ENCODE measurements around the gene CLCNKA. TPM values are rescaled to one million over a fixed set of nuclear protein-coding genes. Genes with fewer than 3 reads are reported as not detected.

The CLCNKA gene
- total and polyA plus RNA-seq, 8 donors = 0.12 to 1.4 (median 0.84) TPM

DNA sequence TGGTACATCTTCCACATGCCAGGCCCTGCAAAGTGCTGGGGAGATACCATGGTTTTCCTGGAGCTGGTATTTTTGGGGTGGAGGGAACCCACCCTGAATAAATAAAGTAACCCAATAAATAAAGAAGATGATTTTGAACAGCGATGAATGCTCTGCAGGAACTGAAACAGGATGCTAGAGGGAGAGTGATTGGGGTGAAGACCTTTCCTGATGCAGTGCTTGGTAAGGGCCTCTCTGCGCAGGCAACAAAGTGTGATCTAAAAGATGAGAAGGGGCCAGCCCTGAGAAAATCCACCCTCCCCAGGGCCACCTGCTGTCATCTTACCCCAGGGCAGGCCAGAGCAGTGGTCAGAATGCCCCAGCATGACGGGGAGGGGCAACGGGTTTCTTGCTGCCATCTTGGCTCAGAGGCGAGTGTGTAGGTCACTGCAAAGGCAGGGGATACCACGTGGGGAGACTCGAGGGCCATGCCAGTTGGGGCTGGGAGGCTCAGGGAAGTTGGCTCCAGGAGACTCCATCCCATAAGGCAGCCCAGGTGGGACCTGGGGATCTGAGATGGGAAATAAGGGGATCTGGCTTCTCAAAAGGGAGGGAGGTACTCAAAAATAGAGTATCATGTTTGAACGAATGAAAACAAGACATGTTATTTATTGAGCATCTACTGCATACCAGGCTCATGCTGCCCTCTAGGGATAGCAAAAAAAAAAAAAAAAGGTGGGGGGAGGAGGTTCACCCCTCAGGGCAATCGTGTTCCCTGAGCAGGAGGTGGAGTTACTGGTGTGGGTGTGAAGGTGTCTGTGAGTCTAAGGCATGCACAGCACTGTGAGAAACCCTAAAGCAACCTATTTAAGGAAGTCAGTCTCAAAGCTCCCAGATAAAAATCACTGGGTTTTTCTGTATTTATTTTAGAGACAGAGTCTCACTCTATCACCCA, 15.0 kb upstream of the CLCNKA start:
- ATAC-seq = no peak
- DNase-seq = no peak
- intact Hi-C loops (cut with DNase I) = no loop called here

DNA sequence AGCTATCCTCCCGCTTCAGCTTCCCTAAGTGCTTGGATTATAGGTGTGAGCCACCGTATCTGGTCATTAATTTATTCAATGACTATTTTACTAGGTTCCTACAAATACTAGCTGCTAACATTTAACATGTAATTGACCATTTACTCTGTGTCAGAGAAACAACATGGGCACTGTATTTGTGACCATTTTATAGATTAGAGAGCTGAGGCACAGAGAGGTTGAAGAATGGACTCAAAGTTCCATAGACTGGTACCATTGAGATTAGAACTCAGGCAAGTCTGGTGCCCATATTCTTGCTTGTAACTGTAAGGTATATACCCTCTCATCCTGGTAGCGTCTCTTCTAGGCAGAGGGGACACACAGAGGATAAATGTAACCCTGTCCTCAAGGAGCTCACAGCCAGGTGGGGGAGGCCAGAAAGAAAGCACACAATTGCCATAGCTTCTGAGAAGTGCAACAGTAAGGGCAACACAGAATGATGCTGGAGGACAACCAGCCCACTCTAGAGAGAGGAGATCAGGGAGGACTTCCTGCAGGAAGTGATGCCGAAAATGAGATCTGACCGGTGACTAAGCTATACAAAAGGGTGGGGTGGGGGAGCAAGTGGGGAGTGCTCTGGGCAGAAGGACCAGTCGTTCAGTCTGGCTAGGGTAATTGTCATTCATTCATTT, 14.0 kb upstream of the CLCNKA start:
- Histone ChIP-seq H3K36me3 (no peaks in the 10 kb centered on the region), H3K27ac (no peak overlapping the region), H3K4me1 (peaks cover 4 to 8% of the 10 kb centered on the region in 2 donors), H3K27me3 (peaks cover 0 to 4% of the 10 kb centered on the region in 2 donors), H3K9me3 (no peaks in the 10 kb centered on the region), H3K4me3 (no peak overlapping the region)
- ATAC-seq (no peak), DNase-seq (no peak)
- TF ChIP-seq, protein P1, sequence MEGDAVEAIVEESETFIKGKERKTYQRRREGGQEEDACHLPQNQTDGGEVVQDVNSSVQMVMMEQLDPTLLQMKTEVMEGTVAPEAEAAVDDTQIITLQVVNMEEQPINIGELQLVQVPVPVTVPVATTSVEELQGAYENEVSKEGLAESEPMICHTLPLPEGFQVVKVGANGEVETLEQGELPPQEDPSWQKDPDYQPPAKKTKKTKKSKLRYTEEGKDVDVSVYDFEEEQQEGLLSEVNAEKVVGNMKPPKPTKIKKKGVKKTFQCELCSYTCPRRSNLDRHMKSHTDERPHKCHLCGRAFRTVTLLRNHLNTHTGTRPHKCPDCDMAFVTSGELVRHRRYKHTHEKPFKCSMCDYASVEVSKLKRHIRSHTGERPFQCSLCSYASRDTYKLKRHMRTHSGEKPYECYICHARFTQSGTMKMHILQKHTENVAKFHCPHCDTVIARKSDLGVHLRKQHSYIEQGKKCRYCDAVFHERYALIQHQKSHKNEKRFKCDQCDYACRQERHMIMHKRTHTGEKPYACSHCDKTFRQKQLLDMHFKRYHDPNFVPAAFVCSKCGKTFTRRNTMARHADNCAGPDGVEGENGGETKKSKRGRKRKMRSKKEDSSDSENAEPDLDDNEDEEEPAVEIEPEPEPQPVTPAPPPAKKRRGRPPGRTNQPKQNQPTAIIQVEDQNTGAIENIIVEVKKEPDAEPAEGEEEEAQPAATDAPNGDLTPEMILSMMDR (IDR thresholded peaks at IDR 0.05) = no peak
- intact Hi-C loops (cut with DNase I) = no loop called here

More for the DNA sequence above, 15.0 kb upstream of the CLCNKA start:
- no peaks in the 10 kb centered on the region for H3K4me1 ChIP-seq
- no peak overlapping the region for H3K27ac ChIP-seq
- TF ChIP-seq, protein P1 (IDR thresholded peaks at IDR 0.05) = no peak
- H3K9me3 ChIP-seq = no peaks in the 10 kb centered on the region
- no peaks in the 10 kb centered on the region for H3K27me3 ChIP-seq
- no peaks in the 10 kb centered on the region for H3K36me3 ChIP-seq
- no peak overlapping the region for H3K4me3 ChIP-seq

DNA sequence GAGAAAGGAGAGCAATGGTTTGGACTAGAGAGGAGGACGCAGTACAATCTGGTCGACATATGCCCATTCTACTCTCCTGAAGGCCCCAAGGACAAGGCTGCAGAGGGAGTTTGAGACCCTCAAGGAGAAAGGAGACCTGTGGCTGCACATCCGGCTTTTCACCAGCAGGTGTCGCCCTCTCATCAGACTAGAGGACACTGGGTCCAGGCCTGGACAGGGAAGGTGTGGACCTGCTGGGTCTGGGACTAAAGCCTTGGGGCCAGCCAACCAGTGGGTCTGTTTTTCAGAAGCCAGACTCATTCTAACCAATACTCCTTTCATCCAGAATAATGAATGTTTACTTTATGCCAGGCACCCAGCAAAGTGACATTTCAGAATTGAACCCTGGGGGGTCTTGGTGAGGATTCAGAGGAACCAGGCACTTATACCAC, 12.8 kb upstream of the CLCNKA start:
- ATAC-seq = peak; percentile 63
- H3K9me3 ChIP-seq = no peaks in the 10 kb centered on the region
- H3K4me3 ChIP-seq = no peak overlapping the region
- peak; percentile 62 to 90 (median 78) for DNase-seq
- no peak overlapping the region for H3K27ac ChIP-seq
- H3K36me3 ChIP-seq = no peaks in the 10 kb centered on the region
- intact Hi-C loops (cut with DNase I) = no loop called here
- TF ChIP-seq, protein P1 (IDR thresholded peaks at IDR 0.05) = peak; percentile 92 to 95
- peaks cover 0 to 13% of the 10 kb centered on the region in 2 donors for H3K27me3 ChIP-seq
- H3K4me1 ChIP-seq = peaks cover 10 to 17% of the 10 kb centered on the region in 2 donors

DNA sequence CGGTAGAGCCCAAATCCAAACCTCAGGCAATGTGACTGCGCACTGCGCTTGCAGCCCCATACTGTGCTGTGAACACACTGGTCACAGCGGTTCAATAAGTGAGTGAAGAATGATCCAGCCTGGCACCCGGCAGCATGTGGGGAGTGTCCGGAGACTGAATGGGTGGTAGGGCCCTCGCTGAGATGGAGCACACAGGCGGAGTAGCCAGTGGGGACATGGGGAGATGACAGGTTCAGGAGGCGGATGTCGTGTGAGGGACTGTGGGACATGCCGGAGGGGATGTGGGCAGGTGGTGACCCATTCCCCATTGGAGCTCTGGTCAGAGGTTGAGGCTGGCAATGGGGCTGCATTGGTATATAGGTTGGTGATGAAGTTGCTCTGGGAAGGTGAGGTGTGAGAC, 12.2 kb upstream of the CLCNKA start:
- DNase-seq (no peak), ATAC-seq (no peak)
- H3K4me3 ChIP-seq = no peak overlapping the region
- H3K4me1 ChIP-seq = peaks cover 10 to 17% of the 10 kb centered on the region in 2 donors
- H3K27me3 ChIP-seq = peaks cover 0 to 13% of the 10 kb centered on the region in 2 donors
- no peak overlapping the region for H3K27ac ChIP-seq
- intact Hi-C loops (cut with DNase I) = no loop called here
- H3K9me3 ChIP-seq = no peaks in the 10 kb centered on the region
- H3K36me3 ChIP-seq = no peaks in the 10 kb centered on the region
- TF ChIP-seq, protein P1 (IDR thresholded peaks at IDR 0.05) = no peak

DNA sequence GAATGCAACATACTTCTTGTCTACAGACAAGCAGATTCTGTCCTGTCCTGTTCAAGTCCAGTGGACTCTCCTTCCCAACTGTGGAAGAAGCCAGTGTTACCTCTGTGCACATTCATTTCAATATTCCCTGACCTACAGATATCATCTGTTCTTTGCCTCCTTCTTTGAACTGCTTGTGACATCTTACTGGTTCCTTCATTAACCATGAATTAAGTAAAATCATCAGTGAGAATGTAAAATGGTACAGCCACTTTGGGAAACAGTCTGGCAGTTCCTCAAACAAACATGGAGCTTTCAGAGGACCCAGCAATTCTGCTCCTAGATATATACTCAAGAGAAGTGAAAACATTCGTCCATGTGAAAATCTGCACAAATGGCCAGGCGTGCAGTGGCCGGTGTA, 11.0 kb upstream of the CLCNKA start:
- TF ChIP-seq, protein P1 (IDR thresholded peaks at IDR 0.05) = no peak
- Histone ChIP-seq H3K27me3 (peaks cover 0 to 13% of the 10 kb centered on the region in 2 donors), H3K36me3 (no peaks in the 10 kb centered on the region), H3K4me1 (peaks cover 10 to 17% of the 10 kb centered on the region in 2 donors), H3K27ac (no peak overlapping the region), H3K4me3 (no peak overlapping the region), H3K9me3 (no peaks in the 10 kb centered on the region)
- ATAC-seq (no peak), DNase-seq (no peak)
- intact Hi-C loops (cut with DNase I) = no loop called here

Measured in left lung (tissue), 10 donors.